Mesodermal cell (in vitro differentiated cells): ENCODE results near the gene ATP10A.

Experiments
- H3K27ac ChIP-seq: 2 replicates; pipeline ENCODE4 v1.7.0; 2013; ENCODE audit warnings: mild to moderate bottlenecking, low read depth, low read length, moderate library complexity; ENCODE audit not compliant: severe bottlenecking
- H3K36me3 ChIP-seq: 2 replicates; pipeline ENCODE4 v1.7.1; 2013; ENCODE audit warnings: mild to moderate bottlenecking, low read length, moderate library complexity; ENCODE audit not compliant: control insufficient read depth, insufficient read depth
- H3K4me1 ChIP-seq: one replicate; pipeline ENCODE4 v1.7.1; 2013; ENCODE audit warnings: mild to moderate bottlenecking, low read length; ENCODE audit not compliant: insufficient read depth, control insufficient read depth, poor library complexity, severe bottlenecking
- H3K4me3 ChIP-seq: 2 replicates; pipeline ENCODE4 v1.7.0; 2013; ENCODE audit warnings: low read length, control low read depth, mild to moderate bottlenecking; ENCODE audit not compliant: insufficient read depth, poor library complexity, severe bottlenecking; ENCODE audit errors: extremely low read depth
- H3K9me3 ChIP-seq: 2 replicates; pipeline ENCODE4 v1.7.1; 2013; ENCODE audit warnings: mild to moderate bottlenecking, low read length, moderate library complexity; ENCODE audit not compliant: control insufficient read depth
- WGBS, 2 experiments: methylation state at CpG; one replicate each; pipeline ENCODE4 v1.1.5; 2013; ENCODE audit warnings: missing lambda C conversion rate in 2 of 2; ENCODE audit not compliant: insufficient coverage in 2 of 2; 5-methylcytosine and 5-hydroxymethylcytosine counted together

Gene ATP10A

DNA sequence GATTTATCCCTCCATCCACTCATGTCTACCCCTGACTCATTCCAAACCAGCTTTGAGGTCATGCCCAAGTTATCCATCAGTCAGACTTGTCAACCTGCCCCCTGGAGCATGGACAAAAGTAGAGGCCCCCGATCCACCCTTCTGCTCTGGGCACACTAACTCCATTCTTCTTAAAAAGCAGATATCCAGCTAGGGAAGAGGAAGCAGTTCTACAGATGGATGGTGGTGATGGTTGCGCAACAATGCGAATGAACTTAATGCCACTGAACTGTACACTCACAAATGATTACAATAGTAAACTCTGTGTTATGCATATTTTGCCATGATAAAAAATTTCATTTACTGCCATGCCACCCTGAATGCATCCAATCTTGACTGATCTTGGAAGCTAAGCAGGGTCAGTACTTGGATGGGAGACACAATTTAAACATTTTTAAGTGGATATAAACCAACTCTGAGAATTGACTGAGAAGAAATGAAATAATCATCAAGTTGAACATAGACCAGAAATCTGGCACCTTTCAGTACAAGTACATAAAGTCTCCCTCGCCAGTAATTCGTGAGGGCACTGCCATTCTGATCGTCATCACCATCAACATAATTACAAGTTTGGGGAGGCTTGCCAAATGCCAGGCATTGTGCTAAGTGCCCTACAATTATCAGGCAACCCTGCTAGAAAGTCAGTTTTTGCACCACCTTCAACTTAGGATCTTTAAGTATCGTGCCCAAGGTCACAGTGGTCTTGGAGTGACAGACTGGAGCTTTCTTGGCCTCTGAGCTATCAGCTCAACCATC is 124.8 kb downstream of the ATP10A start:
- no peaks in the 10 kb centered on the region for H3K36me3 ChIP-seq
- peaks cover 18% of the 10 kb centered on the region for H3K4me1 ChIP-seq
- no peak overlapping the region for H3K4me3 ChIP-seq
- 85 to 93% methylated on average over 3 to 4 of the region's 7 CpGs for WGBS, 2 experiments
- no peak overlapping the region for H3K27ac ChIP-seq
- no peaks in the 10 kb centered on the region for H3K9me3 ChIP-seq

DNA sequence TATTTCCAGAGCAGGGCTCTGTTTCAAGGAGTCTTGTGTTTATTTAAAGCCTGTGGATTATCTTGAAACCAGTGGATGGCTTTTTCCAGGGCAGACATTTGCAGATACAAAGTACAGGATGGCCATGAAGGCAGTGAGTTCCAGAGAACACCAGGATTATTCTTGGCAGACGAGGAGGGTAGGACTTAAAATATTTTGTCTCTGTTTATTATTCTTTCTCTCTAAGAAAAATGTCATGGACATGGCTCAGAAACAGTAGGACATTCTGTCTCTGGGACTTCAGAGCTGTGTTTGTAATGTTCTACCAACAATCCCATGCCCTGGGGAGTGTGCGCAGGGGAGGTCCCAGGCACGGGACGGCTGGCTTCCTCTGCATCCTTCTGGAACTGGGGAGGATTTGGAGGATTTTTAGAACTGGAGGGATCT is 125.9 kb downstream of the ATP10A start:
- Histone ChIP-seq H3K4me1 (peaks cover 18% of the 10 kb centered on the region), H3K4me3 (no peak overlapping the region), H3K36me3 (no peaks in the 10 kb centered on the region), H3K27ac (peak overlapping the region; percentile 62), H3K9me3 (no peaks in the 10 kb centered on the region)
- WGBS, 2 experiments = 60% methylated on average over 1 of the region's 4 CpGs; no CpG with 5 or more reads in 1 of the 2 experiments

DNA sequence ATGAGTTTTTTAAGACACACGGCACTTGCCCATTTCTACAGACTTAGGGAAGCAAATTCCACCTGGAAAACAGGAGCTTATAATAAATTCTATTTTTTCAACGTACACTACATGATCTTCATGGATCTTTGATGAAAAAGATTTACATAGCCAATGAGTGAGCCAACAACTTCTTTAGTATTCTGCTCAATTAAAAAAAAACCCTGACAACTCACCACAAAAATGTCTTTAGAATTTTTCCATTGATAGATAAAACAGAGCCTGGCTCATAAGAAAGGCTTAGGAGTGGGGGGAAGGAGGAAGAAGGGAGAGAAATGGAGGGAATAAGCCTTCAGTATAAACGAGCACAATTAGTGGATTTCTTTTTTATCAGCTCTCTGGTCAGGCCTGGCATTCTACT is 126.7 kb downstream of the ATP10A start:
- WGBS, 2 experiments = 90 to 100% methylated on average over 2 of the region's 3 CpGs
- Histone ChIP-seq H3K4me3 (no peak overlapping the region), H3K4me1 (peaks cover 18% of the 10 kb centered on the region), H3K36me3 (no peaks in the 10 kb centered on the region), H3K9me3 (no peaks in the 10 kb centered on the region), H3K27ac (no peak overlapping the region)

DNA sequence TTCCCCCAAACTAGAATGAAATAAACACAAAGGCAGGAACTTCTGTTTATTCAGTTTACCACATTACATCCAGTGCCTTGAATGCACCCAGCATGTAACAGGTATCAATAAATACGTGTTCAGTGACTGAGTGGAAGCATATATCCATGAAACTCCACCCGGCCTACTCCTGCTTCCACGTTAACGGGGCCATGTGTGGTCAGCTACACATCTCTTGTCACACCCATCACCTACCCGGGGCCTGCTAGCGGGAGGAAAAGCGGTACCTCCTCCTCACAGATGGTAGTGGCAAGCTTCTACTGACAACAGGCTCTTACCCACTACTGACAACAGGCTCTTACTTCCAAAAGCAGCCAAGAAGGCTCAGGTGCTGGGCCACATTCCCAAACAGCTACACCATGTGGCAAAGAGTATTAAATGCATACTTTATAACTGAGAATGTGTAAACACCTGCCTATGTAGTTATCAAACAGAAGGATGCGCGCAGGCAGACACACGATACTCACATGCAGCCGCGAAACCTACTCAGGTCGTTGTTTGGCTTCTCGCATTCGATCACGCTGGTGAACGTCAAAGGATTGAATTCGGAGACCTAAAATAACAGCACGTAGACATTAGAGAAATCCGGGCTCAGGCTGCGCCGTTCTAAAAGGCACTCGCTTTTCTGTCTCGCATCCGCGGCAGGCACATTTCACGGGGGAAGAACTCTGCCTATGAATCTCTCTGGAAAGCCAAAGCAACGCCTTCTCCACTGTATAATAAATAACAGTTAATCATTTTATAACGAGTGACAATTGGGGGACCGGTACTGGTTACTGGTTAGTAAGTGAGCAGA is 127.4 kb downstream of the ATP10A start:
- no peak overlapping the region for H3K27ac ChIP-seq
- no peaks in the 10 kb centered on the region for H3K36me3 ChIP-seq
- H3K4me1 ChIP-seq = peaks cover 18% of the 10 kb centered on the region
- H3K9me3 ChIP-seq = no peaks in the 10 kb centered on the region
- H3K4me3 ChIP-seq = no peak overlapping the region
- 97% methylated on average over 24 to 27 of the region's 30 CpGs for WGBS, 2 experiments

DNA sequence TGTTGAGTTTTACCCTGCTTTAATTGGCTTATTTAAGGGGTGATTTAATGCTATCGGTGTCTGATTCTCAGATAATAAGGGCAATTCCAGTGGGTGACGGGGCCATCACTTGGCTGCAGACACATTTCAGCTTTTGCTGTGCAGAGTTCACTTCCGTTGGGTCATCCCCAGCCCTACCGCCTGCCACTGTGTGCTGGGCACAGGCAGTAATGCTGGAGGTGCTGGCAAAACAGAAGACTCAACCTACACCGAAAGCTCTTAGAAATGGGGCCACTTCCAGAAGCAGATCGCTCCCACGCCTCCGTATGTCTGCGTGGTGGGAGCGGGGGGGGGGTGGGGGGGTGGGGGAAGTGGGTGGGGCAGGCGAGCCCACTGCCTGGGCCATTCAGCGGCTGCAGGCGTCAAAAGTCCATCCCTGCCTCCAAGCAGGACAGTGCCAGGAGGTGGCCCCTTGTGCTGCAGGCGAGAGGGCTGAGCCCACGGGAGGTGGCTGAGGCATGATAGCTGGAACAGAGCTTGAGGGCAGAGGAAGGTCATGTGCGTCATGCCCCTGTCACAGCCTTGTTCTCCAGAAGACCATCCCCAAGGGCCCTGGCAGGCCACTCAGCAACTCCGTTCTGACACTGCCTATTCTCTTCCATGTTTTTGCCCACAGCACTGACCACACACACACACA is 128.3 kb downstream of the ATP10A start:
- WGBS, 2 experiments = 91 to 92% methylated on average over 7 to 9 of the region's 17 CpGs
- H3K9me3 ChIP-seq = no peaks in the 10 kb centered on the region
- no peak overlapping the region for H3K4me3 ChIP-seq
- no peaks in the 10 kb centered on the region for H3K36me3 ChIP-seq
- no peak overlapping the region for H3K27ac ChIP-seq
- peaks cover 18% of the 10 kb centered on the region for H3K4me1 ChIP-seq

DNA sequence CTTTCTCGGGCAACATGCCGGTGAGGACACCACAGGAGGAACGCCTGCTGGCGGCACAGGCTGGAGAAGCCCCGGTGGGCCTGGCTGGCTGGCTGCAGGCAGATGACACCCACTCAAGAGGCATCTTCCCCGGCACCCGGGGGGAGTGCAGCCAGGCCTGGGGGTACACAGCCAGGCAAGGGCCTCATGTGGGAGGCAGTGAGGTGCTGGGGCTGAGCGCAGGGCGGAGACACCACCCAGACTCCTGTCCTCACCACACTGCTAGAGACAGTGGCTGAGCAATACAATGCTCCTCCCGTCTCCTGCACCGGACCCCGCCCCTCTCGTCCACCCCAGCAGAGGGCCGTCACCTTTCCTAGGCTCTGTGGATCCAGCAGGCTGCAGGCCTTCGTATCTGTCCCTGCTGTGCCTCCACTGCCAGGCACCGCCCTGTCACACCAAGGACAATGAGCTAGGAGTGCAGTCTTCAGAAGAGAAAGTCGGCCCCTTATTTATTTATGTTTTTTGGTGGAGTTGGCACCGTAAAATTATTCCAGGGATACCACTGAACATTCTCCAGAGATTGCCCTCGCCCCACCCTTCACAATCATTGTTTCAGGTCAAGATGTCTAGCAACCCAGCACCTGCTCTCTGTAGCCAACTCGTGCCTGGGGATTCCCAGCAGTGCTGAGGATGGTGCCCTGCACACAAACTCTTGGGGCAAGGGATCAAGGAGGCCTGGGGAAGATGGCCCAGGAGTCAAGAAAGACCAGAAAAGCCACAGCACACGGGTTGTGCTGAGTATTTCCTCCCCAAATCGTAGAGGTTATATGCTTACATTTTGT is 129.1 kb downstream of the ATP10A start:
- no peaks in the 10 kb centered on the region for H3K36me3 ChIP-seq
- peaks cover 18% of the 10 kb centered on the region for H3K4me1 ChIP-seq
- no peak overlapping the region for H3K4me3 ChIP-seq
- 88 to 91% methylated on average over 11 to 12 of the region's 22 CpGs for WGBS, 2 experiments
- no peak overlapping the region for H3K27ac ChIP-seq
- no peaks in the 10 kb centered on the region for H3K9me3 ChIP-seq

DNA sequence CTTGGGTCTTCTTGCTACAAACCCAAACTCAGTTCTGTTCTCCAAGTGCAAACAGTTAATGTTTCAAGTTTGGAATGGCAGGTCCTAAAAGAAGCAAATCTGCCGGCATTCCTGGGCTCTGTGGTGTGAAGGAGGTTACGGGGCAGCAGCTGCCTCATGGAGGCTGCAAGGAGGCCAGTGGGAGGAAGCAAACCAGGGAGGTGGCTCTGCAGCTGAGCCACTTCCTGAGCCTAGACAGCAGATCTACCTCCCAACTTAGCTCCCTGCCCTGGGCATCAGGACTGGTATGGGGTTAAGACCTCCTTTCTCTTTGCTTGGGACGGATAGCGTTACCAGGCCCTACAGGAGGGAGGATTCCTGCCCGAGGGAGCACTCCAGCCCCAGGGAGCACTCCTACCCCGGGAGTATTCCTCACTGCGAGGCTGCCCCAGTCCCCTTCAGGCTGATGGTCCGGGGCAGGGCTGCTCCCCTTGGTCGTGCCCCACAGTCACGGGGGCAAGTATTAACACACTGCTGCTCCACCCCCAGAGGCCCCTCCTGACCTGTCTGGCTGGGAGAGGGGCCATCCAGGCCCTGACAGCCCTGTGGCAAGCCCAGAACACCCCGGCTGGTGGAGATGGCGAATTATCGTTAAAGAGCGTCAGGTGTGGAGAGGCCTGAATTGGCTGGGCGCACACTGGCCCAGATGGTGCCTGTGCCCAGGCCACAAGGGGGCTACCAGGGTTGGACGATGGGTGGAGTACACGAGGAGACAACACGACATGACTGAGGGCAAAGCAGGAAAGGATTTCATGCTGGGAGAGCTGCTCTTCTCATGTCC is 129.9 kb downstream of the ATP10A start:
- WGBS, 2 experiments = 78 to 85% methylated on average over 14 to 17 of the region's 18 CpGs
- H3K4me3 ChIP-seq = no peak overlapping the region
- no peak overlapping the region for H3K27ac ChIP-seq
- no peaks in the 10 kb centered on the region for H3K36me3 ChIP-seq
- peaks cover 18% of the 10 kb centered on the region for H3K4me1 ChIP-seq
- no peaks in the 10 kb centered on the region for H3K9me3 ChIP-seq

DNA sequence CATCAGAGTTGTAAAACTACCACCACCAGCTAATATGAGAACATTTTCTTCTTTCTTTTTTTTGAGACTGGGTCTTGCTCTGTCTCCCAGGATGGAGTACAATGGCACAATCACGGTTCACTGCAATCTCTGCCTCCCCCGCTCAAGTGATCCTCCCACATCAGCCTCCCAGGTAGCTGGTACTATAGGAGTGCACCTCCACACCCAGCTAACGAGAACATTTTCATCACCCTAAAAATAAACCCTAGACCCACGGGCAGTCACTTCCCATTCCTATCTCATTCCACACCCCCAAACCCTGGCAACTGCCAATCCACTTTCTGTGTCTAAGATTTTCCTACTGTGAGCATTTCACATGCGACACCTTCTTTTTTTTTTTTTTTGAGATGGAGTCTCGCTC is 130.9 kb downstream of the ATP10A start:
- Histone ChIP-seq H3K4me1 (peaks cover 11% of the 10 kb centered on the region), H3K9me3 (no peaks in the 10 kb centered on the region), H3K4me3 (no peak overlapping the region), H3K36me3 (no peaks in the 10 kb centered on the region), H3K27ac (no peak overlapping the region)
- WGBS, 2 experiments = 78 to 88% methylated on average over 3 to 5 of the region's 6 CpGs

DNA sequence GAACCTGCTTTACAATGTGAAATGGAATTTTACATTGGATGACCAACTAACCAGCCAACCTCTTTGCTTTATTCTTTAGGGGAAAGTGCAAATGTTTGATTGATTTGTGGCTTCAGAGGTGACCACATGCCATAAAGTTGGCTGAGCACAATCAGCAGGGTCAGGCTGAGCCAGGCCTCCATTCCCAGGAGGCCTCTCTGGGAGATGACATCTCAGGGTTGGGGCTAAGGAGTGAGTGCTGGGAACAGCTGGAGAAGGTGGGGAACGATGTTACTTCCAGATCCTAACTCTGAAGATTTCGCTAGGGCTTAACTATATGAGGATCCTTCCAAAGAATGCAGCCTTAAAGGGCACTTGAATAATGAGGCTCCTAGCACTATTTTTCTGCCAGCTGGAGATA is 131.7 kb downstream of the ATP10A start:
- Histone ChIP-seq H3K27ac (no peak overlapping the region), H3K36me3 (no peaks in the 10 kb centered on the region), H3K4me3 (no peak overlapping the region), H3K4me1 (peaks cover 6% of the 10 kb centered on the region), H3K9me3 (no peaks in the 10 kb centered on the region)
- 96 to 100% methylated on average over 2 of the region's 2 CpGs for WGBS, 2 experiments
